Sigmoid colon (tissue), 7 donors: ENCODE measurements around the gene ATPAF1. TPM values are rescaled to one million over a fixed set of nuclear protein-coding genes. Genes with fewer than 3 reads are reported as not detected.

ENCODE experiments used
- DNase-seq: peaks from one replicate; pipeline ENCODE4 v3.0.0-alpha.2; 2019
- H3K27ac ChIP-seq, 4 donors: fragments of 200-600 bp; sonication (generic); one replicate each; pipeline ENCODE4 v1.5.1; 2016 to 2019; ENCODE audit warnings: mild to moderate bottlenecking in 1 of 4
- H3K27me3 ChIP-seq, 3 donors: fragments of 200-600 bp; sonication (generic); one replicate each; pipeline ENCODE4 v1.5.1; 2019; ENCODE audit warnings: mild to moderate bottlenecking in 1 of 3
- H3K36me3 ChIP-seq, 4 donors: fragments of 200-600 bp; sonication (generic); one replicate each; pipeline ENCODE4 v1.5.1; 2016 to 2019
- H3K4me1 ChIP-seq, 4 donors: fragments of 200-600 bp; sonication (generic); one replicate each; pipeline ENCODE4 v1.5.1; 2017 to 2019
- H3K4me3 ChIP-seq, 4 donors: fragments of 200-600 bp; sonication (generic); one replicate each; pipeline ENCODE4 v1.5.1; 2017 to 2019; ENCODE audit warnings: mild to moderate bottlenecking in 2 of 4, moderate library complexity in 1 of 4
- H3K9me3 ChIP-seq, 4 donors: fragments of 200-600 bp in 3 of 4; sonication (generic) in 3 of 4; one replicate each; pipeline versions ENCODE4 v1.5.1 to v1.6.1; 2013 to 2019
- CTCF ChIP-seq, 4 experiments: fragments of 450-650 bp in 3 of 4; fragments of 200-600 bp in 1 of 4; IDR thresholded peaks; one replicate each; pipeline ENCODE4 v1.5.1; 2016 to 2019; ENCODE audit warnings: antibody characterized with exemption in 4 of 4, mild to moderate bottlenecking in 3 of 4, moderate library complexity in 2 of 4
- EP300 ChIP-seq, 4 donors: sonication (generic); formaldehyde crosslinking; IDR thresholded peaks; one replicate each; pipeline ENCODE4 v1.6.1; 2017; ENCODE audit warnings: antibody characterized with exemption in 4 of 4
- POLR2A ChIP-seq, 2 donors: fragments of 450-650 bp; IDR thresholded peaks; one replicate each; pipeline ENCODE4 v1.6.1; 2016; ENCODE audit warnings: antibody characterized with exemption in 2 of 2, mild to moderate bottlenecking in 2 of 2, moderate library complexity in 2 of 2
- POLR2AphosphoS5 ChIP-seq, 4 donors: sonication (generic); formaldehyde crosslinking; IDR thresholded peaks; one replicate each; pipeline ENCODE4 v1.6.1; 2017; ENCODE audit warnings: antibody characterized with exemption in 4 of 4
- WGBS, 2 donors: extraction: QIAGEN DNeasy Blood & Tissue Kit; methylation state at CpG; one replicate each; pipeline ENCODE4 v1.1.7; 2013; 5-methylcytosine and 5-hydroxymethylcytosine counted together
- intact Hi-C: fragments of 100-400 bp; cut with DNase I; formaldehyde crosslinking; loops from one replicate; pipeline ENCODE4 v1.15.1; 2023
- polyA plus RNA-seq, 3 donors: library from polyadenylated mRNA; stranded (reverse); fragments of 200-250 nt; gene quantifications; one replicate each; pipeline ENCODE4 v1.2.3, GENCODE V29; 2013
- total RNA-seq, 4 donors: library from RNA; depleted of rRNA; stranded (reverse); fragments of >200 nt; gene quantifications; one replicate each; pipeline ENCODE4 v1.1.0, GENCODE V29; 2016
- donor health status: healthy with polysubstance abuse.
- donor health status: Bipolar disorder and iron deficiency.
- donor health status: healthy.

The ATPAF1 gene
- total and polyA plus RNA-seq, 7 donors = 35.2 to 82.8 (median 61.0) TPM

- Histone ChIP-seq H3K4me3 (no peak overlapping the region), H3K4me1 (peaks cover 0 to 25% (median 18%) of the 10 kb centered on the region in 4 donors), H3K9me3 (no peaks in the 10 kb centered on the region), H3K27me3 (no peaks in the 10 kb centered on the region), H3K27ac (peak overlapping the region; percentile 15 to 67 (median 62)), H3K36me3 (peaks cover 0 to 48% (median 13%) of the 10 kb centered on the region in 4 donors)
- TF ChIP-seq POLR2A (IDR thresholded peaks at IDR 0.05) (no peak), EP300 (IDR thresholded peaks at IDR 0.05) (no peak), CTCF (IDR thresholded peaks at IDR 0.05) (no peak), POLR2AphosphoS5 (IDR thresholded peaks at IDR 0.05) (no peak)
- no peak for DNase-seq
- intact Hi-C loops = no loop called here
- 48 to 69% methylated on average over 2 of the region's 2 CpGs for WGBS, 2 donors
Observed at GRCh38 chr1:46637444-46638083, 30.6 kb downstream of the ATPAF1 start.

- H3K27ac ChIP-seq = no peak overlapping the region
- 92 to 98% methylated on average over 2 of the region's 2 CpGs for WGBS, 2 donors
- TF ChIP-seq POLR2A (IDR thresholded peaks at IDR 0.05) = no peak
- TF ChIP-seq POLR2AphosphoS5 (IDR thresholded peaks at IDR 0.05) = no peak
- no peak for TF ChIP-seq EP300 (IDR thresholded peaks at IDR 0.05)
- TF ChIP-seq CTCF (IDR thresholded peaks at IDR 0.05) = no peak
- no peaks in the 10 kb centered on the region for H3K9me3 ChIP-seq
- peaks cover 0 to 20% (median 13%) of the 10 kb centered on the region in 4 donors for H3K4me1 ChIP-seq
- intact Hi-C loops = no loop called here
- peaks cover 0 to 58% (median 16%) of the 10 kb centered on the region in 4 donors for H3K36me3 ChIP-seq
- no peak for DNase-seq
- no peaks in the 10 kb centered on the region for H3K27me3 ChIP-seq
- H3K4me3 ChIP-seq = no peak overlapping the region
Observed at GRCh38 chr1:46635205-46635604, 33.0 kb downstream of the ATPAF1 start.

GRCh38 chr1:46630719-46631118 is 37.4 kb downstream of the ATPAF1 start:
- H3K27ac ChIP-seq = no peak overlapping the region
- H3K27me3 ChIP-seq = no peaks in the 10 kb centered on the region
- TF ChIP-seq EP300 (IDR thresholded peaks at IDR 0.05) (no peak), POLR2AphosphoS5 (IDR thresholded peaks at IDR 0.05) (no peak), POLR2A (IDR thresholded peaks at IDR 0.05) (no peak), CTCF (IDR thresholded peaks at IDR 0.05) (no peak)
- no peak for DNase-seq
- no peak overlapping the region for H3K4me3 ChIP-seq
- intact Hi-C loops = no loop called here
- no peaks in the 10 kb centered on the region for H3K9me3 ChIP-seq
- H3K36me3 ChIP-seq = peaks cover 0 to 56% (median 15%) of the 10 kb centered on the region in 4 donors
- H3K4me1 ChIP-seq = no peaks in the 10 kb centered on the region
- 87 to 90% methylated on average over 2 of the region's 2 CpGs for WGBS, 2 donors

GRCh38 chr1:46623743-46624644 is 44.2 kb downstream of the ATPAF1 start:
- Histone ChIP-seq H3K9me3 (no peaks in the 10 kb centered on the region), H3K36me3 (no peaks in the 10 kb centered on the region), H3K4me3 (no peak overlapping the region), H3K4me1 (peaks cover 0 to 5% (median 0%) of the 10 kb centered on the region in 4 donors), H3K27ac (no peak overlapping the region), H3K27me3 (no peaks in the 10 kb centered on the region)
- intact Hi-C loops = no loop called here
- DNase-seq = no peak
- TF ChIP-seq CTCF (IDR thresholded peaks at IDR 0.05) (no peak), EP300 (IDR thresholded peaks at IDR 0.05) (no peak), POLR2AphosphoS5 (IDR thresholded peaks at IDR 0.05) (no peak), POLR2A (IDR thresholded peaks at IDR 0.05) (no peak)
- WGBS, 2 donors = 86 to 92% methylated on average over 4 of the region's 4 CpGs
